SK-N-SH treated with all-trans-retinoic acid at 6 μM for 48 hours (cell line): ENCODE measurements around the gene FHIT.

Experiments used
- ARNTL ChIP-seq: fragments of 450-650 bp; formaldehyde crosslinking; IDR thresholded peaks from 2 replicates; pipeline ENCODE4 v1.5.0; 2020; ENCODE audit warnings: low read depth, mild to moderate bottlenecking, moderate library complexity, borderline replicate concordance
- CREB5 ChIP-seq: fragments of 250-450 bp; sonication (Bioruptor Pico); IDR thresholded peaks from 2 replicates; pipeline ENCODE4 v1.5.1; 2020; ENCODE audit warnings: low read depth, mild to moderate bottlenecking, moderate library complexity
- CSRNP3 ChIP-seq: fragments of 250-450 bp; sonication (Bioruptor Pico); IDR thresholded peaks from 2 replicates; pipeline ENCODE4 v1.5.1; 2021; ENCODE audit warnings: mild to moderate bottlenecking, moderate library complexity
- PATZ1 ChIP-seq: fragments of 250-450 bp; sonication (Bioruptor Pico); IDR thresholded peaks from 2 replicates; pipeline ENCODE4 v1.8.0; 2020; ENCODE audit warnings: mild to moderate bottlenecking, moderate library complexity, borderline replicate concordance
- TOX ChIP-seq: fragments of 250-450 bp; sonication (Bioruptor Pico); IDR thresholded peaks from 2 replicates; pipeline ENCODE4 v1.8.0; 2021; ENCODE audit warnings: mild to moderate bottlenecking, moderate library complexity, borderline replicate concordance

- no peak for TF ChIP-seq TOX
- TF ChIP-seq CSRNP3 (CRISPR knock-in tag), result no peak
- TF ChIP-seq CREB5, result no peak
- TF ChIP-seq PATZ1 (CRISPR knock-in tag), result no peak
- TF ChIP-seq ARNTL (CRISPR knock-in tag), result no peak
Observed at GRCh38 chr3:60045686-60046085, 1205.6 kb downstream of the FHIT start.
